Rectal smooth muscle tissue (tissue), 1 donor: ENCODE data around the gene XYLT1.

Experiments
- H3K27ac ChIP-seq: one replicate; pipeline ENCODE4 v1.7.0; 2013; ENCODE audit warnings: low read depth, low read length, inconsistent platforms
- H3K27me3 ChIP-seq: one replicate; pipeline ENCODE4 v1.7.0; 2013; ENCODE audit warnings: low read length; ENCODE audit not compliant: control insufficient read depth, insufficient read depth
- H3K36me3 ChIP-seq: one replicate; pipeline ENCODE4 v1.7.0; 2013; ENCODE audit warnings: low read length; ENCODE audit not compliant: control insufficient read depth, insufficient read depth
- H3K4me1 ChIP-seq: one replicate; pipeline ENCODE4 v1.7.0; 2013; ENCODE audit warnings: low read length; ENCODE audit not compliant: control insufficient read depth, insufficient read depth
- H3K4me3 ChIP-seq: one replicate; pipeline ENCODE4 v1.7.0; 2013; ENCODE audit warnings: low read length
- H3K9ac ChIP-seq: one replicate; pipeline ENCODE4 v1.7.0; 2013; ENCODE audit warnings: low read length

XYLT1 gene

GRCh38 chr16:17293813-17294558, 176.8 kb downstream of the XYLT1 start:
- peaks cover 13% of the 10 kb centered on the region for H3K4me1 ChIP-seq
- no peak overlapping the region for H3K27ac ChIP-seq
- no peak overlapping the region for H3K9ac ChIP-seq
- no peak overlapping the region for H3K4me3 ChIP-seq
- H3K27me3 ChIP-seq = no peaks in the 10 kb centered on the region
- H3K36me3 ChIP-seq = no peaks in the 10 kb centered on the region

GRCh38 chr16:17291289-17291688, 179.5 kb downstream of the XYLT1 start:
- Histone ChIP-seq H3K9ac (no peak overlapping the region), H3K4me3 (no peak overlapping the region), H3K36me3 (no peaks in the 10 kb centered on the region), H3K4me1 (peaks cover 14% of the 10 kb centered on the region), H3K27me3 (no peaks in the 10 kb centered on the region), H3K27ac (no peak overlapping the region)

GRCh38 chr16:17289674-17290635, 180.8 kb downstream of the XYLT1 start:
- no peaks in the 10 kb centered on the region for H3K27me3 ChIP-seq
- H3K4me3 ChIP-seq = no peak overlapping the region
- no peak overlapping the region for H3K9ac ChIP-seq
- peaks cover 12% of the 10 kb centered on the region for H3K4me1 ChIP-seq
- H3K27ac ChIP-seq = no peak overlapping the region
- no peaks in the 10 kb centered on the region for H3K36me3 ChIP-seq

- no peak overlapping the region for H3K9ac ChIP-seq
- H3K36me3 ChIP-seq = no peaks in the 10 kb centered on the region
- H3K4me3 ChIP-seq = no peak overlapping the region
- peaks cover 9% of the 10 kb centered on the region for H3K4me1 ChIP-seq
- no peaks in the 10 kb centered on the region for H3K27me3 ChIP-seq
- H3K27ac ChIP-seq = no peak overlapping the region
These were observed 181.7 kb downstream of the XYLT1 start for GRCh38 chr16:17289050-17289449.

- no peak overlapping the region for H3K27ac ChIP-seq
- no peak overlapping the region for H3K4me3 ChIP-seq
- H3K36me3 ChIP-seq = no peaks in the 10 kb centered on the region
- no peak overlapping the region for H3K9ac ChIP-seq
- peaks cover 9% of the 10 kb centered on the region for H3K4me1 ChIP-seq
- no peaks in the 10 kb centered on the region for H3K27me3 ChIP-seq
These were observed 183.5 kb downstream of the XYLT1 start for GRCh38 chr16:17287166-17287800.

- no peak overlapping the region for H3K4me3 ChIP-seq
- no peak overlapping the region for H3K9ac ChIP-seq
- no peaks in the 10 kb centered on the region for H3K27me3 ChIP-seq
- peaks cover 9% of the 10 kb centered on the region for H3K4me1 ChIP-seq
- H3K36me3 ChIP-seq = no peaks in the 10 kb centered on the region
- H3K27ac ChIP-seq = no peak overlapping the region
These were observed 184.3 kb downstream of the XYLT1 start for GRCh38 chr16:17286443-17286842.

- no peak overlapping the region for H3K9ac ChIP-seq
- no peaks in the 10 kb centered on the region for H3K36me3 ChIP-seq
- H3K4me3 ChIP-seq = no peak overlapping the region
- H3K27me3 ChIP-seq = no peaks in the 10 kb centered on the region
- no peak overlapping the region for H3K27ac ChIP-seq
- peaks cover 6% of the 10 kb centered on the region for H3K4me1 ChIP-seq
These were observed 187.7 kb downstream of the XYLT1 start for GRCh38 chr16:17283016-17283415.

GRCh38 chr16:17282247-17282646, 188.5 kb downstream of the XYLT1 start:
- Histone ChIP-seq H3K4me1 (peaks cover 3% of the 10 kb centered on the region), H3K27me3 (no peaks in the 10 kb centered on the region), H3K27ac (no peak overlapping the region), H3K4me3 (no peak overlapping the region), H3K36me3 (no peaks in the 10 kb centered on the region), H3K9ac (no peak overlapping the region)

GRCh38 chr16:17281052-17281451, 189.7 kb downstream of the XYLT1 start:
- no peaks in the 10 kb centered on the region for H3K27me3 ChIP-seq

GRCh38 chr16:17278988-17279387, 191.8 kb downstream of the XYLT1 start:
- no peaks in the 10 kb centered on the region for H3K27me3 ChIP-seq
- H3K4me3 ChIP-seq = no peak overlapping the region
- H3K4me1 ChIP-seq = peaks cover 11% of the 10 kb centered on the region
- H3K9ac ChIP-seq = no peak overlapping the region
- H3K27ac ChIP-seq = no peak overlapping the region
- H3K36me3 ChIP-seq = no peaks in the 10 kb centered on the region

More at GRCh38 chr16:17281052-17281451, 189.7 kb downstream of the XYLT1 start:
- Histone ChIP-seq H3K4me3 (no peak overlapping the region), H3K4me1 (peaks cover 6% of the 10 kb centered on the region), H3K27ac (no peak overlapping the region), H3K36me3 (no peaks in the 10 kb centered on the region), H3K9ac (no peak overlapping the region)

GRCh38 chr16:17277981-17278381, 192.8 kb downstream of the XYLT1 start:
- Histone ChIP-seq H3K9ac (no peak overlapping the region), H3K4me1 (peaks cover 15% of the 10 kb centered on the region), H3K27ac (no peak overlapping the region), H3K27me3 (no peaks in the 10 kb centered on the region), H3K4me3 (no peak overlapping the region), H3K36me3 (no peaks in the 10 kb centered on the region)

- no peak overlapping the region for H3K4me3 ChIP-seq
- no peak overlapping the region for H3K9ac ChIP-seq
- peaks cover 24% of the 10 kb centered on the region for H3K4me1 ChIP-seq
- H3K36me3 ChIP-seq = no peaks in the 10 kb centered on the region
- H3K27ac ChIP-seq = peak overlapping the region; percentile 69
- H3K27me3 ChIP-seq = no peaks in the 10 kb centered on the region
These were observed 194.2 kb downstream of the XYLT1 start for GRCh38 chr16:17276610-17277009.
